ENCODE measurements around the gene LIMD2. TPM values are rescaled to one million over a fixed set of nuclear protein-coding genes. Genes with fewer than 3 reads are reported as not detected.

The LIMD2 gene
- total and polyA plus RNA-seq, 2 of the 8 experiments (the other 6 are each of a cell fraction or from before 2014, with no cell fraction given): 72.0 to 77.2 TPM

DNA sequence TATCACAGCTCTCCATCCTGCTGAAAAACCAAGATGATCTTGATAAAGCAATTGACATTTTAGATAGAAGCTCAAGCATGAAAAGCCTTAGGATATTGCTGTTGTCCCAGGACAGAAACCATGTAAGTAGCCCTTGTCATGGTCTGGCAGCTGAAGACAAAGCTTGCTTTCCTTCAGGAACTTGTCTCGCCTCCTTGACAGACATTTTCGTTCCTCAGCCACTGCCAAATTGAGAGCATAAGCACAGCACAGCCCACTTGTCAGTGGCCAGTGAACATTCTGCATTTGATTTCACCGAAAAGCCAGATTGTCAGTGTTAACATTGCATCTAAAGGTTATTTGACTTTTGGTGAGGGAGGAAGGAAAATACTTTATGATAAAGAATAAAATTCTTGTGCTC is 42.1 kb downstream of the LIMD2 start:
- peaks cover 0 to 9% (median 6%) of the 10 kb centered on the region in 4 experiments; a peak in 5 of 8 replicates for H3K36me3 ChIP-seq (ENCODE audit: control insufficient read depth in 2 of 4, insufficient read depth in 4 of 4, low read length in 3 of 4)
- no peak overlapping the region for H3K9ac ChIP-seq (replicated peaks in 1 of 4; ENCODE audit: extremely low read depth in 1 of 4, low read depth in 3 of 4, low read length in 3 of 4)
- no peak overlapping the region for H2AK5ac ChIP-seq (ENCODE audit: low read depth, low read length)
- H3K4ac ChIP-seq (replicated peaks; ENCODE audit: insufficient read length, low read depth, low read length): no peak overlapping the region
- H2AFZ ChIP-seq (ENCODE audit: low read length): no peak overlapping the region
- no peak overlapping the region for H3K27ac ChIP-seq (ENCODE audit: low read depth, low read length)
- no peaks in the 10 kb centered on the region for H3K79me1 ChIP-seq (ENCODE audit: low read depth, low read length)
- no peak overlapping the region for H3K14ac ChIP-seq (ENCODE audit: insufficient read length)
- no peaks in the 10 kb centered on the region for H3K23me2 ChIP-seq (ENCODE audit: low read depth, low read length)
- ChIA-PET POLR2A (ENCODE audit: partially characterized antibody) (interaction anchor here (0.6 to 1.2 kb wide), 2 partner anchors 9 to 36 kb away, joined by 3 read pairs; partner anchors contain the start of gene MAP3K3), CTCF (ENCODE audit: partially characterized antibody) (interaction anchor here (1.0 kb wide), 1 partner anchor 222 kb away, joined by 3 read pairs; no protein-coding TSS in a partner anchor)
- no peak overlapping the region for H4K5ac ChIP-seq (ENCODE audit: insufficient read length, low read depth, low read length)
- H3K9me3 ChIP-seq (ENCODE audit: insufficient read depth in 2 of 2, low read depth in 1 of 2, low read length in 1 of 2): no peaks in the 10 kb centered on the region
- no peak overlapping the region for H2BK15ac ChIP-seq (ENCODE audit: low read length)
- H3K23ac ChIP-seq (ENCODE audit: insufficient read length): no peak overlapping the region
- TF ChIP-seq JUN (IDR thresholded peaks at IDR 0.05; ENCODE audit: low read depth, low read length) (no peak), RFX5 (IDR thresholded peaks at IDR 0.05; ENCODE audit: borderline replicate concordance, low read depth, low read length) (no peak), NRF1 (IDR thresholded peaks at IDR 0.05; ENCODE audit: low read depth, low read length) (no peak), YY1 (IDR thresholded peaks at IDR 0.05; ENCODE audit: low read depth, low read length) (no peak), SIRT6 (IDR thresholded peaks at IDR 0.05; ENCODE audit: low read length) (no peak), CBX8 (IDR thresholded peaks at IDR 0.05; ENCODE audit: borderline replicate concordance, low read depth, low read length) (no peak), EP300 (IDR thresholded peaks at IDR 0.05; ENCODE audit: borderline replicate concordance in 1 of 2, low read depth in 2 of 2, low read length in 2 of 2) (no peak), EGR1 (IDR thresholded peaks at IDR 0.05; ENCODE audit: borderline replicate concordance, low read depth, low read length) (no peak), SUZ12 (IDR thresholded peaks at IDR 0.05; ENCODE audit: low read length) (no peak), CBX5 (IDR thresholded peaks at IDR 0.05; ENCODE audit: low read depth, low read length) (no peak), TBP (IDR thresholded peaks at IDR 0.05; ENCODE audit: low read depth, low read length) (no peak), GABPA (IDR thresholded peaks at IDR 0.05; ENCODE audit: borderline replicate concordance, insufficient read depth, low read length) (no peak), CEBPB (IDR thresholded peaks at IDR 0.05; ENCODE audit: low read depth, low read length) (no peak), TEAD4 (IDR thresholded peaks at IDR 0.05; ENCODE audit: low read depth, low read length) (no peak), BACH1 (IDR thresholded peaks at IDR 0.05; ENCODE audit: low read length) (no peak), CHD2 (IDR thresholded peaks at IDR 0.05; ENCODE audit: low read length) (no peak)
- FAIRE-seq (no peak), DNase-seq (ENCODE audit: low read depth in 1 of 2, low spot score in 2 of 2) (no peak)
- no peak overlapping the region for H2BK12ac ChIP-seq (ENCODE audit: low read depth, low read length)
- H2BK5ac ChIP-seq (ENCODE audit: low read depth, low read length): no peak overlapping the region
- no peaks in the 10 kb centered on the region for H3K27me3 ChIP-seq (replicated peaks in 1 of 4; ENCODE audit: control insufficient read depth in 3 of 4, extremely low read depth in 1 of 4, insufficient read depth in 3 of 4, low read length in 3 of 4)
- no peak overlapping the region for H2BK20ac ChIP-seq (ENCODE audit: low read length)
- H3K4me1 ChIP-seq (replicated peaks in 1 of 4; ENCODE audit: control insufficient read depth in 3 of 4, insufficient read depth in 4 of 4, low read length in 3 of 4): no peaks in the 10 kb centered on the region
- no peak overlapping the region for H3K56ac ChIP-seq (replicated peaks; ENCODE audit: insufficient read length, low read depth, low read length)
- H3K4me2 ChIP-seq (ENCODE audit: insufficient read depth in 1 of 2, low read depth in 2 of 2, low read length in 2 of 2): no peak overlapping the region
- no peak overlapping the region for H2BK120ac ChIP-seq (replicated peaks; ENCODE audit: low read depth, low read length)
- no peak overlapping the region for H3K4me3 ChIP-seq (ENCODE audit: extremely low read depth in 1 of 4, insufficient read depth in 2 of 4, low read depth in 3 of 4, low read length in 4 of 4)
- WGBS, 2 experiments (ENCODE audit: extremely low coverage in 1 of 2, insufficient coverage in 1 of 2, insufficient read length in 1 of 2, insufficient replicate concordance in 2 of 2, low coverage in 1 of 2, low lambda C conversion rate in 2 of 2, missing lambda C conversion rate in 1 of 2): 81% methylated on average over 3 of the region's 3 CpGs; no CpG with 5 or more reads in 1 of the 2 experiments
- H3K79me2 ChIP-seq (ENCODE audit: control insufficient read depth in 1 of 2, insufficient read depth in 2 of 2, low read length in 2 of 2): no peaks in the 10 kb centered on the region
- H4K91ac ChIP-seq (replicated peaks; ENCODE audit: insufficient read length, low read length): no peak overlapping the region
- no peak overlapping the region for H4K8ac ChIP-seq (ENCODE audit: extremely low read depth, insufficient read depth, low read length)
- H3K18ac ChIP-seq (ENCODE audit: extremely low read depth, low read length): no peak overlapping the region
- peaks cover 0 to 2% of the 10 kb centered on the region in 2 experiments for H4K20me1 ChIP-seq (replicated peaks in 1 of 2; ENCODE audit: control insufficient read depth in 1 of 2, insufficient read depth in 2 of 2, low read length in 2 of 2)
